LHCN-M2 (cell line): ENCODE measurements around the gene PAM16. TPM values are rescaled to one million over a fixed set of nuclear protein-coding genes. Genes with fewer than 3 reads are reported as not detected.
A peak's percentile ranks its signal among the peaks of the same experiment; 100 is the strongest.

Experiments used
- DNase-seq: peaks from one replicate; pipeline ENCODE4 v3.0.0-alpha.2; 2012; ENCODE audit warnings: low read depth
- total RNA-seq: library from RNA; depleted of rRNA; stranded (reverse); fragments of >200 nt; gene quantifications from 2 replicates; pipeline ENCODE4 v1.2.3, GENCODE V29; 2014

Gene PAM16
- total RNA-seq, 1 experiment from 2014 or later = 48.1 TPM

DNA sequence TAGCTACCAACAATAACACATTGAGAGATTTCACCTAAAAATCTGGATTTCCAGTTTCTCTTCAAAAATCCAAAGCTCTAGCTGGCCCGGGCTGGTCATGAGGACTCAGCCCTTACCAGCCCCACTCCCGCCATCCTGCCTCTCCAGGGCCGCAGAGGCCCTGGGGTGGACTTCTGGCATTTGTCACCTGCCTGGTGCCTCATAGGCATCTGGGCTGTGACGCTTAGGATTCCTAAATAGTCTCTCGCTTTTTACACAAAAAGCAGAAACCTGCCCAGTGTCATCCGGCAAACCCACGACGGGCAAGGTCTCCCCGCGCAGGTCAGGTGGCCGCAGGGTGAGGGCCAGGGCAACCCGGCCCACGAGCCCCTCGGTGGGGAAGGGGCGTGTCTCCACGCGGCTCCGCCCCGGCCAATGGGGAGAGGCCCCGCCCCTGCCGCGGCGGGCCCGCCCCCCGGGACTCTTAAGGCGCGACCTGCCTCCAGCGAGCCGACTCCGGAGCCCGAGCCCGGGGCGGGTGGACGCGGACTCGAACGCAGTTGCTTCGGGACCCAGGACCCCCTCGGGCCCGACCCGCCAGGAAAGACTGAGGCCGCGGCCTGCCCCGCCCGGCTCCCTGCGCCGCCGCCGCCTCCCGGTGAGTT is 20.4 kb upstream of the PAM16 start, which contains the start of gene VASN:
TSS of gene VASN (plus strand) at position 492 of the 644 bp plus-strand sequence. CDS start 9,030 bp downstream, outside the sequence.
- DNase-seq = peak; percentile 52

DNA sequence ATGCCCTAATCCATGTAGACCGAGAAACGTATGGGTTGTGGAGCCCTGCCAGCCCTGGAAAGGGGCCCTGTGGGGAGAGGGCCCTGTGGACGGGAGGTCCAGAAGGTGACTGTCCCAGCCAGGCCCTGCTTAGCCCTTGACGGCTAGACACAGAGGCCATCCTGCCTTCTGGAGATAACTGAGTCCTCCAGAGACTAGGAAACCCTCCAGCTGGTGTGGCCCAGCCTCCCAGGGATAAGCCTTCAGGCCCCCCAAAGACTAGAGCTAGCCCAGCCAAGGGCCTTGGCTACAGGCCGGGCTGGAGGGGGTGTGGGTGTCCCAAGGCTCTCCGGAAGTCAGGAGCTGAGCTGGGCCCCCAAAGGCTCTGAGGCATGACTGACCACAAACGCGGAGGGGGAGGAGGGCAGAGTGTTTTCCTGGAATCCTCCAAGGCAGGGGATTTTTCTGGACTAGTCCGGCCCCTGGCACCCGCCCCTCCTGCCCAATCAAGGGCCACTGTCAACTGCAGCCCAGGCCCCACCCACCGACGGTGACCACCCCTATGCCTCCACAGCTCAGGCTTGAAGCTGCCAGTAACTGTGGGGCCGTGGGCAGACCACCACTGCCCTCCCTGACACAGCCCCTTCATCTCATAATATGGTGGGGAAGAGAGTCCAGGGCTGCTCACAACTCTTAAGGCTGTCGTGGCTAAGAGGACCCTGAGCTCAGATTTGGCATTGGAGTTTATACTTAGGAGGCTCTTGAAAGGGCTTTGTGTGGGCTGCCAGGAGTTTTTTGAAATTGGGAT is 19.6 kb upstream of the PAM16 start:
- DNase-seq = peak; percentile 47

DNA sequence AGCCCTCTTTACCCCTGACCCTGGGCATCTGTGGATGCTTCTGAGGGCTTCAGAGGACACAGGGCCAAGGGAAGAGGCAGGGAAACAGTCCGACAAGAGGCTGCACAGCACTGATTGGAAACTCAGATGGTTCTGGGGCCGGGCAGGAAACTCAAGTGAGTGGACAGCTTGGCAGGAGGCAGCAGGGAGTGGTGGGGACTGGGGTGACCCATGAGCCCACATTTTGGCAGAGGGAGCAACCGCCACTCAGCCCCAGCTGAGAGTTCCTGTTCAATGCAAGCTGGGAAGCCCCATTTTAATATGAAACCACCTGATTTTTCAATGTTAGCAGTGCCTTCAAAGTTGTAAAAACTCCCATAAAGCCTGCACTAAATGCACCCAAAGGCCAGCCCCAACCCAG is 19.0 kb upstream of the PAM16 start:
- DNase-seq = no peak

DNA sequence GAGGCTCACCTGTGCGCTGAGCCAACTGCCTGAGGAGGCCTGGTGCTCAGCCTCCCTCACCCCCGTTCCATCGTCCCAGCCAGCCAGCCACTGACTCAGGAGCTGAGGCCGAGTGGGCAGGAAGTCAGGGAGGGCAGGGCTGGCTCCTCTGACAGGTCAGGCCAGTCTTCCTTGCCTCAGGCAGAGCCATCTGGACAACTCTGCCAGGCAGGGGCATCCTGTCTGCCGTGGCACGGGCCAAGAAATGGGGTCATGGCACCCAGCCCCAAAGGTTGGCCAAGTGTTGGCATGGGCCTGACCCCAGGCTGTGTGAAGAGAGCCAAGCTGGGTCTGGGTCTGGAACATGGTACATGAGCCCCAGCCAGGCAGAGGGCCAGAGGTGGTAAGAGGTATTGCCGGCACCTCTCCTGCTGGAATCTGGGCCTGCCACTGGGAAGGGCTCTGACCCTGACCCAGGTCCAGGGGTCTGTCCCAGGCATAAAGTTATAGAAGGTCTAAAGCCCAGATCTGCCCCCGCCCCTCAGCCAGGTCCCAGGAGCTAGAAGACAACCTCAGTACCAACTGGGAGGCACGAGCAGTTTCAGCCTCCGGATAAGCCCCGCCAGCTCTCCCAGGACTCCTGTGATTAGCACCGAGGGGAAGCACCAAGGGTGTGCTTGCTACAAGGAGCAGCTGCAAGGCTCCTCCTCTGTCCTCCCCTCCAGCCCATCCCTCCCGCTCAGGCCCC is 18.0 kb upstream of the PAM16 start:
- DNase-seq = no peak

DNA sequence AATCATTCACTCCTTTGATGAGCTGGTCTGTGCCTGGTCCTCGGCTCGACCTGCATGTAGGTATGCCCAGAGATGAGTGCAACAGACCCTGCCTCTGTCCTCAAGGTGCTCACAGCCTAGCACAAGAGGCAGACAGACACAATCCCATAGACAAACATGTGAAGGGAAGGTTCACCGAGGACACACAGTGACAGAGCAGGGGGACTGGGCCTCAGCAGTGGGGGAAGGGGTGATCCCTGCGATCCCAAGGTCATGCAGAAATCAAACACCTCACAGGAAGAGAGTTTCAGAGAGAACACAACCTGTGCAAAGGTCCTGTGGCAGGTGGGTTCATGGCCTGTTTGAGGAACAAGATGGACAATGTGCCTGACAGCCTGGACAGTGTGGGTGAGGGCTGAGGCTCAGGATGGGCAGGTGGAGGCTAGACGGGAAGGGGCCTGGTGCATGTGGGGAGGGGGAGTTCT is 16.3 kb upstream of the PAM16 start:
- no peak for DNase-seq

DNA sequence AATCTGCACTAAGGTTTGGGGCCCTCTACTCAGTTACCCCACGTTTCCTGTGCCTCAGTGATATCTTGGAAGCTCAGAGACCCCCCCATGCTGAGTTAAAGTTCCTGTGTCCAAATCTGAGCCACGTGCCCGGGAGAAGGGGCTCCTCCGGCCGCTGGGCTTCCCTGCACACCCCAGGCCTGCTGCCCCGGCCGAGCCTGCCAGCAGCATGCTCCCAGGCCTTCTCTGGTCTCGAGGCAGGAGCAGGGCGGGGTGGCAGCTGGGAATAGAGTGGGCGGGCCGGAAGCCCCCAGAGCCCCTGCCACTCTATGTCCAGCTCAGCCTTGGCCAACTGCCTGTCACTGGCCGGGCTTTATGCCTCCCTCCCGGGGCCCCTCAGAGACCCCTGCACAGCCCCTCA is 14.9 kb upstream of the PAM16 start:
- DNase-seq = no peak

DNA sequence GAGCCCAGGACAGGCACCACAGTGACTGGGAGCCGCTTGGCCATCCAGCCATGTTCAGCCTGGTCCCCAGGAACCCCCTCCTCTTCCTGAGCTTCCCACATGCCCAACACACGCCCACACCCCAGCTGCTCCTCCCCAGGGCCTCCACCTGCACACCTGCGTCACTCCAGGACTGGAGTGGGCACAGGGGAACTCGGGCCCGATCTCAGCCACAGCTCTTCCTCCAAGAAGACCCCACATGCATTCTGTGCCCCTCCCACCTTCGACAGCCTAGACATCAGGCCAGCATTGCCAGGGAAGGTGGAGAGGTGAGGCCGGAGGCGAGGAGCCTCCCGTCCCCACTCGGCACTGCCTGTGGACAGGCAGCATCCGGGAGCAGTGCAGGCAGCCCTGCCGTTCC is 14.5 kb upstream of the PAM16 start:
- no peak for DNase-seq

DNA sequence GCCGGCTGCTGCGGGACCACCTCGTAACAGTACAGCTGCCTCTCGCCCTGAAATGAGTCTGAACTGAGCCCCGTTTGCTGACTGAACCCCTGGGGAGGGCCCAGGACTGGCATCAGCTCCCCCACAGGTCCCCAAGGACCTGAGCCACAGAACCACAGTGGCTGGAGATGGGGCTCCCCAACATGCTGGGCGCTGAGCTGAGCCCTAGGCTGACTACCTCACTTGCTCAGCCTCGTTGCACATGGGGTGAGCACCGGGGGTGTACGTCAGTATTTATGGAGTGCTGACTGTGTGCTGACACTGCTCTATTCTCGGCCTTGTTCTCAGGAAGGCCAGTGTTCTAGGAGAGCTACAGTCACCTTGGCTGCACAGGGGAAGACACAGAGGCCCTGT is 13.9 kb upstream of the PAM16 start:
- DNase-seq = no peak

DNA sequence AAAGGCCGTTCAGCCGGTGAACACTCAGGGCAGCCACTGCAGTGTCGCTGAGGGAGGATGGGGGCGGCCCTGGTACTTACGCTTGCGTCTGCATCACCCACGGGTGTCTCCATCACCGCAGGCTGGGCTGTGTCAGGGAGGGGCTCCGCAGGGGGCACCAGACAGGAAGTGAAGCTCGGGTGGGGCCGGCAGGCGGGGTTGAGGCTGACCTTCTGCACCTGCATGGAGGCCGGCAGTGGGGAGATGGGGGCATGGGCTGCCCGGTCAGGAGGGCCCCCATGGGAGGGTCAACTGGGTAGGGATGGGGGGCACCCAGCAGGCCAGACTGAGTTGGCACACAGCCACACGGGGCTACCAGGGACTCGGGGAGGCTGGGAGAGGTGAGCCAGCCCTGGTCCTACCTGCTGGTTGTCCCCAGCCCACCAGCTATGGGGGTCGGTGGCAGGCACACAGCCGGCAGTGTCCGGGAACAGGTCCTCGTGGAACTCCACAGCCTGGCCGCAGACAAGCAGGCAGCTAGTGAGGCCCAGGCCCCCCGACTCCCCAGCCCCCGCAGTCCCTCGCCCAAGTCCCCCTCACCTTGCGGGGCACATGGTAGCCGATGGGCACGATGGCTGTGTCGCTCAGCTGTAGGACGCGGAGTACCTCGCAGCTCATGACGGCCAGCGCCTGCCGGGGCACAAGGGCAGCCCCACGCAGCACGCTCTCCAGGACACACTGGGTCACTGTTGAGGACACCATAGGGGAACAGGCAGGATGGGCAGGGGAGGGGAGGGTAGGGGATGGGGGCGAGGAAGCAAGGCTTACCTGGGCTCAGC is 13.3 kb upstream of the PAM16 start:
- no peak for DNase-seq

DNA sequence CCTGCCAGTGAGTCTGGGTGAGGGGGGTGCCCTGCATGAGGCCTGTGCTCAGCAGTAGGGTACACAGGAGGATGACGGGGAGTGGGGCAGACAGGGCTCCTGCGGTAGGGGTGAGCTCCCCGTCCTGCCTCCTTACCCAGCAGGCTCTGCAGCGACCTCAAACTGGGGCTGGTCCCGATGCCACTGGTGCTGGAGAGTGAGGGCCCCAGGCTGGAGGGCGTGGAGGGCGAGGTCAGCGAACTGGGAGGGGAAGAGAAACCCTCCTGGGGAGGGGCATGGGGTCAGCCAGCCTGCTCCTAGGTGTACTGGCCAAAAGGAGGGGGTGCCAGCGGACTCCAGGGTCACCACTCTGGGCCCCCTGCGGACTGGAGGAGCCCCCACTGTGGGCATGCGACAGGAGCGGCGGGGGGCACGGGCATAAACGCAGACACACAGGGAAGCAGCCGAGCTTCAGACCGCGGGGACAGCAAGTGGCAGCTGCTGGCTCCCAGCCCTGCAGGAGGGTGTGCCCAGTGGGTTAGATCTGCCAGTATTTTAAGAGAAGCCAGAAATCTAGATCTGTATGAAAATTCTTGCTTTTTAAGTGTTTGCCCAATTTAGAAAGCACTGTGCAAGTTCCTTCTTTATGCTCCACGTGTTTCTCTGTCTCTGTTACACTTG is 11.5 kb upstream of the PAM16 start:
- DNase-seq = no peak

DNA sequence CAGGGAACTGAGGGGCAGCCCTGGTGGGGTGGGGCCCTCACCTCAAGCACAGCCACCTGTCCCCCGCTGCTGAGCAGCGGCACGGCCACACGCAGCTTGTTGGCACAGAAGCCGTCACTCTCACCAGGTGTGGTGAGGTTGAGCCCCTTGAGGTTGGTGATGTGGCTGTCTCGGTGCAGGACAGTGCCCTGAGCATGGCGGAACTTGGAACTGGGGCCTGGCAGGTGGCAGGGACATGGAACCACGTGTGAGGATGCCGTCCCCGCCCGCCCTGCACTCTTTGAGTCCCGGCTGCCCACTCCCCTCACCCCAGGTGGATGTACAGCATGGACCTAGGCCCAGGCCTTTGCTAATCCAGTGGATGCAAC is 10.8 kb upstream of the PAM16 start:
- DNase-seq = no peak

DNA sequence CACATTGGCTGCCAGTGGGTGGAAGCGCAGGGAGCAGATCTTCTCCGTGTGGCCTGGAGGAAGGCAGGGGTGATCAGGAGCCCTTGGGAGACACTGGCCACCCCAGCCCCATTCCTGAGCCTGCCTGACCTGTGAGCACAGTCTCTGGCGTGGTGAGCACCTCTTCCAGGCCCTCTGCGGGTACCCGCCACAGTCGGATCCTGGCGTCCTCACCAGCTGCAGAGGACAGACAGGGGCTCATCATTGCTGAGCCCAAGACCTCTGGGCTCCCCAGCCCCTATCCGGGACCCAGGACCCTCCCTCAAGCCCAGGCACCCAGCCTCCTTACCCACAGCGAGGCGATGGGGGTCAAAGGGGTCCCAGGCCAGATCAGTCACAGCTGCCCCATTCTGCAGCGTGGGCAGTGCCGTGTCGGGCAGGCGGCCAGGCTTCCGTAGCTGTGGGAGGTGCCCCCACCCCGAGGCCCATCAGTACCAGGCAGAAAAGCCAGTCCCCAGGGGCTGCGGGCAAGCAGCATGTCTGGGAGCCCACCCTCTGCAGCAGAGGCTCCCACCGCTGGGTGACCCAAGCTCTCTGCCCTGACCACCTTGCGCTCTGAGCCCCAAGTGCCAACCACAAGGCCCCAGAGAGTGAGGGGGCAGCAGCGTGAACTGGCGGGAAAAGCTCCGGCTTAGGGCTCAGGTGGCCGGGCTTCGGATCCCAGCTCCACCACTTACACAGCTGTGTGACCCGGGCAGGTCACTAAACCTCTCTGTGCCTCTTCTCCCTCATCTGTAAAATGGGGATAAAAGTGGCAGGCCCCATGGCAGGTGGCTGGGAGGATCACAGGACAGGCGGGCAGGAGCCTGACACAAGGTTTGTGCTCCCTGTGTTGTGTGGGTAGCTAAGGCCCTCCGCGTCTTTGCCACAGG is 10.2 kb upstream of the PAM16 start:
- no peak for DNase-seq

DNA sequence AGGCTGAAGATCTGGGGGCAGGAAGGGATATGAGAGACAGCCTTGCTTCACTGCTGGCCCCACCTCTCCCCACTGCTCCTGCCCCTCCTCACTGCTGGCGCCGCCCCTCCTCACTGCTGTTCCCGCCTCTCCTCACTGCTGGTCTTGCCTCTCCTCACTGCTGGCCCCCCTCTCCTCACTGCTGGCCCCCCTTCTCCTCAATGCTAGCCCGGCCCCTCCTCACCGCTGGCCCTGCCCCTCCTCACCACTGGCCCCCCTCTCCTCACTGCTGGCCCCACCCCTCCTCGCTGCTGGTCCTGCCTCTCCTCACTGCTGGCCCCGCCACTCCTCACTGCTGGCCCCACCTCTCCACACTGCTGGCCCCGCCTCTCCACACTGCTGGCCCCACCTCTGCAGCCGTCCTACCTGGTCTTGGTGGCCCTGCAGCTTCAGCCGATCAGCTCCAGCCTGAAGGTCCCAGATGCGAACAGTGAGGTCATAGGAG is 9.5 kb upstream of the PAM16 start:
- DNase-seq = no peak

DNA sequence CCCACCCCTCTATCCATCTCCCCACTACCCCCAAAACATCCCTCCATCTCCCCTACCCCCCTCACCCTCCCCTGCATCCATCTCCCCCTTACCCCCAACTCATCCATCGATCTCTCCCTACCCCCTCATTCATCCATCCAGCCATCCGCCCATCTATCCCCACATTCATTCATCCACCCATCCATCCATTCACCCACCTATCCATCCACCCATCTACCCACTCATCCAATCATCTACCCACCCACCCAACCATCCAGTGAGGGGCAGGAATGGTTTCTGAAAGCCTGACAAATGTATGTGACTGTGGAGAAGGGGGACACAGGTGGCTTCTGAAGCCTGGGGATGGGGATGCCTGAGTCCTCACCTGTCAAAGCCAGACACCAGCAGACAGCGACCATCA is 8.8 kb upstream of the PAM16 start:
- no peak for DNase-seq

DNA sequence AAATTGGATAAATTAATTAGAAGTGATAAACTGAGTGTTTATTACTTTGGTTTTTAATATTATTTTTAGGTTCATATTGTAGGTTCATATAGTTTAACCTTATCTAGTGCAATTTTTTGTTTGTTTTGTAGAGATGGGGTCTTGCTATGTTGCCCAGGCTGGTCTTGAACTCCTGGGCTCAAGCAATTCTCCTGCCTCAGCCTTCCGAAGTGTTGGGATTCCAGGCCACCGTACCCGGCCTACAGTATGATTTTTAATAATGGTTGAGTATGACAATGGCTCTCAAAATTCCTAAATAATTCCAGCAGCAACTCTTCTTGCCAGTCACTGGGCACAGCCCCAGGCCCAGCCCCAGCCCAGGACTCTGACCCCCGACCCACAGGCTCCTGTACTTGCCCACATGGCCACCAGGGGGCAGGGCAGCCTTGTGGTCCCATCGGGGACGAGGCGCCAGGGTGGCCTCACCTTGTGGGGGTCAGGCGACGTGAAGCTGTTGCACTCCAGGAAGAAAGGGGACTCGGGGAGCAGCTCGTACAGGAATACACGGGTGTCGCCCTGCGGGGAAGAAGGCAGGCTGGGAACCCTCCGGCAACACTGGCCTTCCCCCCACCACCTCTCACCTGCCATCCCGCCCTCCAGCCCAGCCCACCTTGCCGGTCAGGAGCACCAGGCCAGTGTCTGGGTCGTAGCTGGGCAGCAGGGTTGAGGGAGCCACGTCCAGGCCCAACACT is 7.9 kb upstream of the PAM16 start:
- DNase-seq = no peak

DNA sequence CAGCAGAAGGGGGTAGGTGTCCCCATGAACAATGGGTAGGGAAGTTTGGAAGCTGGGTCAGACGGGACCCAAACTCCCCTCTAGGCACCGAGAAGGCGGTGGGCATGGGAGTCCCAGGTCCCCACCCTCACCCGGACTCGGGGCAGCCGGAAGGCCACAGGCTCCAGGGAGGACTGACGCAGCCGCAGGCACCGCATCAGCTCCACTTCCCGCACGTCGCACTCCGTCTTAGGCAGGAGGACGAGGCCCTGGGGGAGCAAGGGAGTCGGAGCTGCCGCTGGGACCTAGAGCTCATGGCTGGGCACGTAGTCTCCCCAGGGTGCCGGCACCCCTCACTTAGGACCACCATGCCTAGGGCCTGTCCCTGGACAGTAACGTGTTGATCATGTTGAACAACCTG is 7.1 kb upstream of the PAM16 start:
- DNase-seq = no peak

DNA sequence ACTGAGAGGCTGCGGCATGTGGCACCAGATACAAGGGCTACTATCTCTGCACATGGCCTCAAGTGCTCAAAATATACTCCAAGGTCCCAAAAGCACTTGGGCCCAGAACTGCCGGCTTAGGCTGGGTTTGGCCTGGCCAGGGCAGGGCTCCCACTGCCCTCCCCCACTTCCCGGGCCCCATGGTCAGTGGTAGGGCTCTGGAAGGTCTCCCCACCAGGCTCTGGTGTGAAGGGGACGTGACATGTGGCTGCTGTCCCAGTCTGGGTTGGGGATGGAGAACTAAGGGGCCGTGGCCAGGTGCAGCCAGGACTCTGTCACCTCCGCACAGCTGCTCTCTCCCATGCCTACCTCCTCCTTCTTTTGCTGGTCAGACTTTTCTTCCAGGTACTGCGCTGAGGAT is 5.7 kb upstream of the PAM16 start:
- DNase-seq = no peak

DNA sequence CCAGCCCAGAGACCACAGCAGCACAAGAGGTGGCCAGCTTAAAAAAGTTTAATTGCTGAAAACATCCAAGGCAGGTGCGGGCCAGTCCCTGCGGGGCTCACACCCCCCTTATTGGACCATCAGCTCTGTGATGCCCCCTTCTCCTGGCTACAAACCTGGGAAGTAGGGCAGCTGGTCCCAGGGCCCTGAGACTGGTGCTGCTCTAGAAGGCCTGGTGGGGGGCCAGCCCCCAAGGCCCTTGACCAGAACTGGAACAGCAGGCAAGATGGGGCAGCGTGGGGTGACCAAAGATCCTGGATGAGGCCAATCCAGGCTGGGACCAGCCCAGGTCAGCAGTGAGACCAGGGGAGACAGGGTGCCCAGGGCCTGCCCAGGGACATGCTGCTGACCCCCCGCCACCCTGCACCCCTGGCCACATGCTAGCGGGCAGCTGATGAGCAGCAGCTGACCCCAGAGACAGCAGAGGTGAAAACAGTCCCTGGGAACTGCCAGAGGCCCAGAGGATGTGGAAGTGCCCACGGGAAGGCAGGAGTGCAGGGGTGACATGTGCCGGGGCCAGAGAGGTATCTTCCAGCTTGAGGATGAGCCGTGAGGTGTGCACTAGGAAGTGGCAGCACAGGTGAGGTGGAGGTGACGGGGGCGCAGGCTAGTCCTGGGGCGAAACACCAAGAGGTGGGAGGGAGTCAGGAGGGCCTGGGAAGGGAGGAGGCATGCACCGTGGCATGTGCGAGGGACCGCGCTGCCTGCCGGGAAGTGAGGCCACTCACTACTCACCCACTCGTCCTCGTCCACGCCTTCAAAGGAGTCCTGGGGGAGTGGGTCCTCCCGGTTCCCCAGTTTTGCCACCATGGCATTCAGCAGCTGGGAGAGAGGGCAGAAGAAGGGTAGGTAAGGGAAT is 3.6 kb upstream of the PAM16 start:
- DNase-seq = no peak
